Naive thymus-derived CD4-positive, alpha-beta T cell (primary cell): Measurements from ENCODE around the gene KCNK16. TPM values are rescaled to one million over a fixed set of nuclear protein-coding genes. Genes with fewer than 3 reads are reported as not detected.

ENCODE experiments used
- ATAC-seq: fragments of 150-1000 bp; cut with Tn5 transposase; 2 replicates; pipeline ENCODE4 v1.10.0; 2021; ENCODE audit warnings: mild to moderate bottlenecking, moderate library complexity
- CTCF ChIA-PET: fragments of 350-600 bp; sonication (Branson Sonifier 250); formaldehyde crosslinking; loops from one replicate; lab custom pipeline; 2021; ENCODE audit warnings: antibody characterized with exemption; lab: Charles Lee
- POLR2A ChIA-PET: fragments of 350-600 bp; sonication (Branson Sonifier 250); formaldehyde crosslinking; loops from one replicate; lab custom pipeline; 2021; ENCODE audit warnings: antibody characterized with exemption, inconsistent platforms; lab: Charles Lee
- DNase-seq, 9 donors: peaks; one replicate each; pipeline versions ENCODE4 v3.0.0 to v3.0.0-alpha.2; 2020 to 2022; ENCODE audit warnings: mixed read lengths in 1 of 9
- H3K27ac ChIP-seq: one replicate; pipeline ENCODE4 v1.7.0; 2013; ENCODE audit warnings: mild to moderate bottlenecking, low read depth, low read length, moderate library complexity
- H3K27me3 ChIP-seq, 2 donors: one replicate each; pipeline ENCODE4 v1.7.0; 2013; ENCODE audit warnings: low read length in 2 of 2, mild to moderate bottlenecking in 2 of 2, moderate library complexity in 2 of 2; ENCODE audit not compliant: control insufficient read depth in 2 of 2, insufficient read depth in 2 of 2
- H3K36me3 ChIP-seq, 3 experiments: 1 replicate in 2 of 3; 2 replicates in 1 of 3; pipeline ENCODE4 v1.7.0; 2013; ENCODE audit warnings: low read length in 3 of 3, mild to moderate bottlenecking in 3 of 3, moderate library complexity in 1 of 3; ENCODE audit not compliant: insufficient read depth in 3 of 3, control insufficient read depth in 2 of 3
- H3K4me1 ChIP-seq, 2 donors: one replicate each; pipeline ENCODE4 v1.7.0; 2013; ENCODE audit warnings: low read length in 2 of 2, mild to moderate bottlenecking in 2 of 2, moderate library complexity in 1 of 2; ENCODE audit not compliant: control insufficient read depth in 2 of 2, insufficient read depth in 2 of 2
- H3K4me3 ChIP-seq: 2 replicates; pipeline ENCODE4 v1.7.0; 2013; ENCODE audit warnings: mild to moderate bottlenecking, low read length
- H3K9me3 ChIP-seq, 3 experiments: 1 replicate in 2 of 3; 2 replicates in 1 of 3; pipeline ENCODE4 v1.7.0; 2013; ENCODE audit warnings: low read length in 3 of 3; ENCODE audit not compliant: control insufficient read depth in 2 of 3
- H3K27ac Mint-ChIP-seq, 9 donors: one replicate each; pipeline ENCODE4 v1.8.0; 2020 to 2022; ENCODE audit warnings: mixed read lengths in 9 of 9, mild to moderate bottlenecking in 8 of 9, moderate library complexity in 5 of 9, inconsistent platforms in 2 of 9
- H3K27me3 Mint-ChIP-seq, 5 donors: one replicate each; pipeline ENCODE4 v1.8.0; 2021 to 2022; ENCODE audit warnings: mixed read lengths in 5 of 5, mild to moderate bottlenecking in 1 of 5
- H3K36me3 Mint-ChIP-seq, 5 donors: one replicate each; pipeline ENCODE4 v1.8.0; 2020 to 2022; ENCODE audit warnings: mixed read lengths in 5 of 5, mild to moderate bottlenecking in 3 of 5, inconsistent platforms in 1 of 5
- H3K4me1 Mint-ChIP-seq, 7 donors: one replicate each; pipeline ENCODE4 v1.8.0; 2020 to 2022; ENCODE audit warnings: mixed read lengths in 7 of 7, mild to moderate bottlenecking in 3 of 7, inconsistent platforms in 1 of 7
- H3K4me3 Mint-ChIP-seq, 10 donors: one replicate each; pipeline ENCODE4 v1.8.0; 2020 to 2022; ENCODE audit warnings: mild to moderate bottlenecking in 10 of 10, mixed read lengths in 10 of 10, moderate library complexity in 6 of 10, inconsistent platforms in 2 of 10
- H3K9me3 Mint-ChIP-seq, 11 donors: one replicate each; pipeline ENCODE4 v1.8.0; 2020 to 2022; ENCODE audit warnings: mixed read lengths in 11 of 11, mild to moderate bottlenecking in 4 of 11, inconsistent platforms in 1 of 11, moderate library complexity in 1 of 11
- intact Hi-C, 2 donors: fragments of 100-400 bp; cut with micrococcal nuclease; formaldehyde crosslinking; loops; one replicate each; pipeline ENCODE4 v1.15.1; 2023
- polyA plus RNA-seq, 2 donors: library from polyadenylated mRNA; unstranded; fragments of 300-500 nt; fragmentation: Illumina TruSeq; gene quantifications; one replicate each; pipeline ENCODE4 v1.2.3, GENCODE V29; 2021
- total RNA-seq, 6 experiments: library from RNA in 5 of 6; stranded (reverse) in 5 of 6; gene quantifications; 1 replicate in 5 of 6; 2 replicates in 1 of 6; pipeline ENCODE4 v1.2.3 and lab custom pipeline; 2021 to 2026

The KCNK16 gene
- total and polyA plus RNA-seq, 7 experiments from 2014 or later: not detected

GRCh38 chr6:39274471-39274870, 48.0 kb downstream of the KCNK16 start:
- Mint-ChIP-seq H3K36me3 (no peaks in the 10 kb centered on the region), H3K27me3 (peaks cover 0 to 8% (median 0%) of the 10 kb centered on the region in 5 donors), H3K4me3 (no peak overlapping the region), H3K9me3 (peaks cover 0 to 1% (median 0%) of the 10 kb centered on the region in 11 donors), H3K4me1 (no peaks in the 10 kb centered on the region), H3K27ac (no peak overlapping the region)
- no peak overlapping the region for H3K4me3 ChIP-seq
- DNase-seq: no peak
- no peak for ATAC-seq
- intact Hi-C loops: no loop called here
- ChIA-PET POLR2A (no interaction called here), CTCF (no interaction called here)
- no peaks in the 10 kb centered on the region for H3K27me3 ChIP-seq
- H3K27ac ChIP-seq: no peak overlapping the region
- H3K36me3 ChIP-seq: no peaks in the 10 kb centered on the region
- no peaks in the 10 kb centered on the region for H3K4me1 ChIP-seq
- H3K9me3 ChIP-seq: no peaks in the 10 kb centered on the region

- no peaks in the 10 kb centered on the region for H3K4me1 ChIP-seq
- H3K27me3 ChIP-seq: no peaks in the 10 kb centered on the region
- DNase-seq: no peak
- H3K4me3 ChIP-seq: no peak overlapping the region
- H3K9me3 Mint-ChIP-seq: peaks cover 0 to 1% (median 0%) of the 10 kb centered on the region in 11 donors
- no peak for ATAC-seq
- H3K4me1 Mint-ChIP-seq: no peaks in the 10 kb centered on the region
- H3K9me3 ChIP-seq: no peaks in the 10 kb centered on the region
- CTCF ChIA-PET: no interaction called here
- POLR2A ChIA-PET: no interaction called here
- H3K36me3 ChIP-seq: no peaks in the 10 kb centered on the region
- no peak overlapping the region for H3K27ac ChIP-seq
- H3K27me3 Mint-ChIP-seq: peaks cover 0 to 8% (median 0%) of the 10 kb centered on the region in 5 donors
- H3K27ac Mint-ChIP-seq: no peak overlapping the region
- no peaks in the 10 kb centered on the region for H3K36me3 Mint-ChIP-seq
- no peak overlapping the region for H3K4me3 Mint-ChIP-seq
- intact Hi-C loops: no loop called here
These were observed 49.1 kb downstream of the KCNK16 start for GRCh38 chr6:39273406-39273821.

- DNase-seq (no peak), ATAC-seq (no peak)
- H3K27ac Mint-ChIP-seq: no peak overlapping the region
- H3K4me3 ChIP-seq: no peak overlapping the region
- H3K36me3 ChIP-seq: no peaks in the 10 kb centered on the region
- no peaks in the 10 kb centered on the region for H3K36me3 Mint-ChIP-seq
- H3K4me3 Mint-ChIP-seq: no peak overlapping the region
- no peaks in the 10 kb centered on the region for H3K9me3 ChIP-seq
- peaks cover 0 to 2% (median 0%) of the 10 kb centered on the region in 7 donors for H3K4me1 Mint-ChIP-seq
- H3K27me3 ChIP-seq: no peaks in the 10 kb centered on the region
- H3K27ac ChIP-seq: no peak overlapping the region
- CTCF ChIA-PET: interaction anchor here (0.6 kb wide), 1 partner anchor 103 kb away, joined by 3 read pairs; no protein-coding TSS in a partner anchor
- peaks cover 0 to 5% (median 0%) of the 10 kb centered on the region in 5 donors for H3K27me3 Mint-ChIP-seq
- intact Hi-C loops: no loop called here
- no peaks in the 10 kb centered on the region for H3K9me3 Mint-ChIP-seq
- H3K4me1 ChIP-seq: no peaks in the 10 kb centered on the region
- POLR2A ChIA-PET: no interaction called here
These were observed 52.5 kb downstream of the KCNK16 start for GRCh38 chr6:39269961-39270360.

- POLR2A ChIA-PET: no interaction called here
- Mint-ChIP-seq H3K27me3 (peaks cover 0 to 5% (median 0%) of the 10 kb centered on the region in 5 donors), H3K9me3 (no peaks in the 10 kb centered on the region), H3K27ac (no peak overlapping the region), H3K4me1 (peaks cover 0 to 2% (median 0%) of the 10 kb centered on the region in 7 donors), H3K36me3 (no peaks in the 10 kb centered on the region), H3K4me3 (no peak overlapping the region)
- Histone ChIP-seq H3K27ac (no peak overlapping the region), H3K36me3 (no peaks in the 10 kb centered on the region), H3K9me3 (no peaks in the 10 kb centered on the region), H3K27me3 (no peaks in the 10 kb centered on the region), H3K4me1 (no peaks in the 10 kb centered on the region), H3K4me3 (no peak overlapping the region)
- ATAC-seq (no peak), DNase-seq (no peak)
- CTCF ChIA-PET: no interaction called here
- intact Hi-C loops: no loop called here
These were observed 53.8 kb downstream of the KCNK16 start for GRCh38 chr6:39268721-39269120.

GRCh38 chr6:39268171-39268570, 54.3 kb downstream of the KCNK16 start:
- Histone ChIP-seq H3K4me1 (no peaks in the 10 kb centered on the region), H3K4me3 (no peak overlapping the region), H3K9me3 (no peaks in the 10 kb centered on the region), H3K27me3 (no peaks in the 10 kb centered on the region), H3K27ac (no peak overlapping the region), H3K36me3 (no peaks in the 10 kb centered on the region)
- Mint-ChIP-seq H3K36me3 (no peaks in the 10 kb centered on the region), H3K4me3 (no peak overlapping the region), H3K4me1 (peaks cover 0 to 4% (median 0%) of the 10 kb centered on the region in 7 donors), H3K9me3 (no peaks in the 10 kb centered on the region), H3K27ac (no peak overlapping the region), H3K27me3 (peaks cover 0 to 5% (median 0%) of the 10 kb centered on the region in 5 donors)
- ChIA-PET POLR2A (no interaction called here), CTCF (no interaction called here)
- intact Hi-C loops: no loop called here
- no peak for ATAC-seq
- DNase-seq: no peak

GRCh38 chr6:39266782-39267355, 55.6 kb downstream of the KCNK16 start:
- Mint-ChIP-seq H3K4me3 (no peak overlapping the region), H3K9me3 (no peaks in the 10 kb centered on the region), H3K27me3 (peaks cover 0 to 9% (median 4%) of the 10 kb centered on the region in 5 donors), H3K4me1 (peaks cover 0 to 4% (median 0%) of the 10 kb centered on the region in 7 donors), H3K27ac (no peak overlapping the region), H3K36me3 (no peaks in the 10 kb centered on the region)
- ChIA-PET POLR2A (no interaction called here), CTCF (no interaction called here)
- Histone ChIP-seq H3K4me1 (no peaks in the 10 kb centered on the region), H3K36me3 (no peaks in the 10 kb centered on the region), H3K9me3 (no peaks in the 10 kb centered on the region), H3K27ac (no peak overlapping the region), H3K27me3 (no peaks in the 10 kb centered on the region), H3K4me3 (no peak overlapping the region)
- no peak for DNase-seq
- no peak for ATAC-seq
- intact Hi-C loops: no loop called here

- intact Hi-C loops: no loop called here
- H3K36me3 ChIP-seq: no peaks in the 10 kb centered on the region
- no peak overlapping the region for H3K27ac ChIP-seq
- no peaks in the 10 kb centered on the region for H3K27me3 ChIP-seq
- DNase-seq: no peak
- H3K27me3 Mint-ChIP-seq: peaks cover 0 to 11% (median 6%) of the 10 kb centered on the region in 5 donors
- no peaks in the 10 kb centered on the region for H3K36me3 Mint-ChIP-seq
- H3K4me3 Mint-ChIP-seq: no peak overlapping the region
- ChIA-PET POLR2A (no interaction called here), CTCF (no interaction called here)
- no peaks in the 10 kb centered on the region for H3K4me1 ChIP-seq
- H3K9me3 ChIP-seq: no peaks in the 10 kb centered on the region
- H3K27ac Mint-ChIP-seq: no peak overlapping the region
- H3K4me1 Mint-ChIP-seq: peaks cover 0 to 4% (median 0%) of the 10 kb centered on the region in 7 donors
- ATAC-seq: no peak
- peaks cover 0 to under 1% (median 0%) of the 10 kb centered on the region in 11 donors for H3K9me3 Mint-ChIP-seq
- H3K4me3 ChIP-seq: no peak overlapping the region
These were observed 56.1 kb downstream of the KCNK16 start for GRCh38 chr6:39266375-39266774.
